ENCODE measurements around the gene A3GALT2.
A peak's percentile ranks its signal among the peaks of the same experiment; 100 is the strongest.

A3GALT2 gene

DNA sequence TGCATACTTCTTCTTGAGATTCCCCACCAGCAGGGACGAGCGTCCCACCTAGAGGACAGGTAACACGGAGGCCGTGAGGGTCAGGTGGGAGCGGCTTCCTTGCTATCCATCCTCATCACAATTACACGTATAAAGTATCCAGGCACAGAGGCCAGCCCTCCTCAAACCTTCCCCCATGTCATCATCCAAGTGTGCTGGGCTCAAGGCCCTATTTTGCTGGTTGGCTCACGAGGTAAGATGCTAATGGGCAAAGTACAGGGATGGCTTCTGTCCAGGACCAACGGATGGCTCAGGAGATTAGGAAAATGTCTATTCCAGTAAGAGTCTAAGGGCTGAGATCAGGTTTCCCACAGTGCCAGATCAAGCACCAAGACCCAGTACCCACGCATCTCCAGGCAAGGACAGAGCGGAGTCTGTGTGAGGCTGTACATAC lies 11.5 kb upstream of the A3GALT2 start:
- FAIRE-seq: no peak

DNA sequence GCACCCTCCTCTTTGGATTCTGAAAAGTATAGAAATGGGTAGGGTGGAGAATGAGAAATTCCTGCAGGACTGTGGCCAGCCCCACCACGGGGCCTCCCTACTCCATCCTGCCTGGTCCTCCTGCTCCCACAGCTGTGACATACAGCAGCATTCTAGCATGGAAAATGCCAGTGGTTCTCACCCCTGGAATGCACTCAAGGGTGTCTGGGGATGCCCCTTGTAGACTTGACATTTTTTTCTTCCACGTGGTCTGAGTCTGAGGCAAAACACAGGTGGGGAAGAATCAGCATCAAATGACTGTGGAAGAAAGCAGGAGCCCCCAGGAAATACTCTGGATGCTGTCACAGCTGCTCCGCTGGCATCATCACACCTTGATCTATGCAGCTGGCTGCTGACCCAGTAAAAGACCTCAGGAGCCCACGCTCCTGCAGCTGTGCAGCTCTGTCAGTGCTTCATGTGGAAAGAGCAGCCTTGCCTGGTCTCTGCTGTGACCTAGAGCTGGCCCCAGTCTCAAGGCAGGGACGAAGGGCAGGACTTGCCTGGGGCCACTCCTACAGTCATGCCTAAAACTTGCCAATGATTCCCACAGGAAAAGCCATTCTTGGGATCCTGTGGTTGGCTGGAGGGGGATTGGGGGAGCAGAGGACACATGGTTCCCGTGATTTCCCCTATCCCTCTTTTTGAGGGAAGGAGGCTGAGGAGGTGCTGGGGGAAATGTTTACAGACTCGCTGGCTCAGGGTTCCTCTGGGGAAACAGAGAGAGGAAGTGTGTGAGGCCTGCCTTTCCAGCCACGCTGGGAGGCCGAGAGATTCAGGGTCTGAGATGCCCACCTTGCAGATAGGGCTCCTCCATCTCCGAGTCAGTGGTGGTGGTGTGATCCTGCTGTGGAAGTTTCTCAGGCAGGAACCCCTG lies 10.8 kb upstream of the A3GALT2 start:
- DNase-seq (ENCODE audit: low spot score) (no peak), FAIRE-seq (no peak)

More for the DNA sequence above, 11.5 kb upstream of the A3GALT2 start:
- no peak for DNase-seq (ENCODE audit: low spot score)

DNA sequence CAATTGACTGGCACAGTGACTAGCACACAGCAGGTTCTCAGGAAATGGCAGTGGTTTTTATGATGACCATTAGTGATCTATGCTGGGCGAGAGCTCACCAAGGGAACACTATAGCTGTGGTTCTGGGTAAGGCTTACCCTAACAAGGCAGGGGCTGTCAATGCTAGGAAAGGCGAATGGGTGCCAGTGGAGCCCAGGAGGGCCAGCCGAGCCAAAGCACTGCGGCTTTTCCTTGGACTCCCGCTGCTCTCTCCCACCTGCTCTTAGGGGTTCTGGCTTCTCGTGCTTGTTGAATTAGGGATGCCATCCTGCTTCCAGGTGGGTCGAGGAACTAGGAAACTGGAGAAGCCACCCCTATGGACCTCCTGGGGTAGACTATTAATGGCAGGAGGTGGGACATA lies 10.0 kb upstream of the A3GALT2 start:
- DNase-seq (ENCODE audit: low spot score) (no peak), FAIRE-seq (no peak)

DNA sequence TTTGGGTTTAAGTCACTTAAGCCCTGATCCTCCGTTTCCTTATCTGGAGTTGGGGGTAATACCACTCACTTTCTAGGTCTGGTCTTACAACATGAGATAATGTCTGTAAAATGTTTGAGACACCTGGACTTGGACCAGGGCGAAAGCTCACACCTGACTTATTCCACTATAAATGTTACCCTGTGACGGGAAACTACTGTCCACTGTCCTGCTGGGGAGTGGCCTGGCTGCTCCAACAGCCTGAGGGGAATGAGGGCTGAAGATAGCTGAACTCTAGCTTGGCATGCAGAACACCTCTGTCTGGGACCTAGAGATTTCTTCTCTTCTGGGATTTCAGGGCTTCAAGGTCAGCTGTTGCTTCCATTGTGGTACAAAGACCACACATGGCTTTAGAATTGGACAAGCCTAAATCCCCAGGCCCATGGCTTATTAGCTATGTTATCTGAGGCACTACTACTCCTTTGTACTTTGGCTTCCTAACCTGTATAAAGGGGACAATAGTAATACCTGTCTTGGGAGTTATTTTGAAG lies 9.5 kb upstream of the A3GALT2 start:
- FAIRE-seq: no peak
- DNase-seq (ENCODE audit: low spot score): no peak

DNA sequence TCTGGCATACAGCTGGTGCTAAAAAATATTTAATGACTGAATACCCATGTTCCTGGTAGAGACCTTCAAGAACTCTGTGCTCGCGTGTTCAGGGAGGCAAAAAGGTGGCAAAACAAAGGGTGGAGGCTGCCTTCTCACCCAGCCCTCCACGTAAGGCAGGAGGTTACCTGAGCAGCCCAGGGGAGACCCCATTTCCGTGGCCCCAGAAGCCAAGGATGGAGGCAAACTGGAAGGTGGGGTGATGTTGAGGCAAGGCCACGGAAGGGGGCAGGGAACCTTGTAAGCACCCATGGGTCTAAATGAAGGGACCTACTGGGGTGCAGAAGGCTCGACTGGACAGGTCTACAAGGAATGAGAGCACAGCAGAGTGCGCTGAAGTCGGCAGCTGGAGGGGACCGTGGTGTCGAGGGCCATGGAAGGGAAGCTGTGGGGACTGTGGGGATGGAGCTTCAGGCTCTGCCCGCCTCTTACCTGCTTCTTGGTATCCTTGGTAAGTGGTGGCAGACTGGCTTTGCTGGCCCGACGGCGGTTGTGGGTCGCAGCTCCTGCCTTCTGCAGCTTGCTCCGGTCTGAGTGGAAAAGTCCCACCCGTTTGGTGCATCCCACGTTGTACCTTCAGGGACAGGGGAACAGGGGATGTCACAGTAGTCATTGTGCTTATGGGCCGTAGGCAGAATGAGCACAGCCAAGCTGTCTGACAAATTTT lies 8.9 kb upstream of the A3GALT2 start:
- DNase-seq (ENCODE audit: low spot score) (no peak), FAIRE-seq (no peak)

DNA sequence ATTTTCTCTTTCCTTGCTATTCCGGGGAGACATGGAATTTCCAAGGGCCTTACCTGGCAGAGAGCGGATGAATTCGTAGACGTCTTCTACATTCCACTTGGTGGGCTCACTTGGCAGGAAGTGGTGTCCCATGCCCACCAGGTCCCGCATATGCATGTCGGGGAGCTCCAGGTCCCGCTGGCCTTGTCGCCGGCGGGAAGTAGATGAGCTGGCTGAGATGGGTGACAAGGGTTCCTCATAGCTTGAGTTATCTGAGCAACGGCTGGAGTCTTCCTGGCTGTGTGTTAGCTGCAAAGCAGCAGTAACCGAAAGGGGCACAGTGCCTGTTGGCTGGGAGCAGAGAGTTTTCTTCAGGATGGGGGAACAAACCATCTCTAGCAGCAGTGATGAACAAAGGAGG lies 7.9 kb upstream of the A3GALT2 start:
- FAIRE-seq (no peak), DNase-seq (ENCODE audit: low spot score) (no peak)

DNA sequence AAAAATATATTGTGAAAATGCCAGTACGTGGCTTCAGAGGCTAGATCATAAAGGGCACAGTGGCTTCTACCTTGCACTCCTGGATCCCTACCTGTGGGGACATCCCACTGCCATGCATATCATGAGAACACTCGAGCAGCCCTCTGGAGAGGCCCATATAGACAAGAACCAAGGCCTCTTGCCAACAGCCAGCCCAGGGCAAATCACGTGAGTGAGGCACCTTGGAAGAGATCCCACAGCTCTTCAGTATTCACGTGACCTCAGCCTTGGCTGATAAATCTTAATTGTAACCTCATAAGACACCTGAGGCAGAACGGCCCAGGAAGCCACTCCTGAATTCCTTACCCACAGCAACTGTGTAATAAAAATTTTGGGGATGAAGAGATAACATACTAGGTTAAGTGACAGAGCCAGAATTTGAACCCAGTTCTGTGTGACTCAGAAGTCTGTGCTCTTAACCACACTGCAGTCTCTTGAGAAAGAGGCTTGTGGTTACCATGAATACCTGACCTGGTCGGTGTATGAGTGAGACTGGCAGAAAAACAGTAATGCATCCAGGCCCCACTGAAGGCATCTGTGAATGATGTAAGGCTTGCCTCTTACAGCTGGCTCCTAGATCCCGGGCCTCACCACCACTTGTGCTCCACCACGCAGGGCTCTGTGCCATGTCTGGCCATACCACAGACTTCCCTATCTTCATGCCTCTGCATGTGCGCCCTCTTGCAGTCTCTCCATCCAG lies 6.9 kb upstream of the A3GALT2 start:
- FAIRE-seq: peak; percentile 95
- peak; percentile 93 for DNase-seq (ENCODE audit: low spot score)

DNA sequence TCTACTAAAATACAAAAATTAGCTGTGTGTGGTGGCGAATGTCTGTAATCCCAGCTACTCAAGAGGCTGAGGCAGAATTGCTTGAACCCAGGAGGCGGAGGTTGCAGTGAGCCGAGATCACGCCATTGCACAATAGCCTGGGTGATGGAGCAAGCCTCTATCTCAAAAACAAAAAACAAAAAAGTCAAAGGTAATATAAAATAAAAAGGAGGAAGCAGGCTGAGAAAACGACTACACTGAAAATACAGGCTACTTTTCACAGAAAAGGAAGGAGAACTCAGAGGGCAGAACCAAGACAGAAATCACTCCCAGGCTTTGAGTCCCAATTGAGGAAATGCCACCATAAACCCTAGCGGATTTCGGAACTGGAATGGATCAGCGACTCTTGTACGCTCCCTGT lies 5.9 kb upstream of the A3GALT2 start:
- no peak for FAIRE-seq
- no peak for DNase-seq (ENCODE audit: low spot score)

DNA sequence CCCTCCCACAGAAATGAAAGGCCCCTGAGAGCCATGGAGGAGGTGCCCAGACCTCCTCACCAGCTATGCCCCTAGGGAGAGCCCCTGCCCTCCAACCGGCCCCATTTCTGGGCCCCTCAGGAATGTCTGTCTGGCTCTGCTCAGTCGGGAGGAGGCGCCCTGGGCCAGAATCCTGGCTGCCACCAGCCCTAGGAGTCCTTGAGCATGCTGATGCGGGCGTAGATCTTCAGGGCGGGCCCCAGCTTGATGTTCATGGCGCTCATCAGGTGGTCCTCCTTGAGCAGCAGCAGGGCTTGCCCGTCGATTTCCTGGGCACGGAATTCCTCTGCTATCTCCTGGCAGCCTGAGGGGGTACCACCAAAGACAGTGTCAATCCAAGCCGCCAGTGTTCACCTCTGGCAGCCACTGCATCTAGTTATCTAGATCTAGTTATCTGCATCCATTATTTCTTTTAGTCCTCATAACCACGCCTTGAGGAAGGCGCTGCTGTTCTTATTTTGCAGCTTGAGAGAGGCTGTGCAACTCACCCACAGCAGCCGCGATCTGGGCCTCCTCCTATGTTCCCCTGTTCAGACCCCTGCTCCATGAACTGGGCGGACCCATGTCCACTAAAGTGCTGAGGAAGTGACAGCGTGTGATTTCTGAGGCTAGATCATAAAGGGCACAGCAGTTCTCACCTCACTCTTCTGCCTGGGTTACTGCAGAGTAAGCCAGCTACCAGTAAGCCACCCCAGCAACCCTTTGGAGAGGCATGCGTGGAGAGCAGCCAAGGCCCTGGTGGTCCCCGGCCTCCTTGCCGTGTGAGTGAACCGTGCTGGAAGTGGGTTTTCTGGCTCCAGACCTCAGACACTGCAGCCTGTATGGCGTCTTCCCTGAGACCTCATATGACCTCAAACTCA lies 4.0 kb upstream of the A3GALT2 start:
- no peak for FAIRE-seq
- DNase-seq (ENCODE audit: low spot score): no peak

DNA sequence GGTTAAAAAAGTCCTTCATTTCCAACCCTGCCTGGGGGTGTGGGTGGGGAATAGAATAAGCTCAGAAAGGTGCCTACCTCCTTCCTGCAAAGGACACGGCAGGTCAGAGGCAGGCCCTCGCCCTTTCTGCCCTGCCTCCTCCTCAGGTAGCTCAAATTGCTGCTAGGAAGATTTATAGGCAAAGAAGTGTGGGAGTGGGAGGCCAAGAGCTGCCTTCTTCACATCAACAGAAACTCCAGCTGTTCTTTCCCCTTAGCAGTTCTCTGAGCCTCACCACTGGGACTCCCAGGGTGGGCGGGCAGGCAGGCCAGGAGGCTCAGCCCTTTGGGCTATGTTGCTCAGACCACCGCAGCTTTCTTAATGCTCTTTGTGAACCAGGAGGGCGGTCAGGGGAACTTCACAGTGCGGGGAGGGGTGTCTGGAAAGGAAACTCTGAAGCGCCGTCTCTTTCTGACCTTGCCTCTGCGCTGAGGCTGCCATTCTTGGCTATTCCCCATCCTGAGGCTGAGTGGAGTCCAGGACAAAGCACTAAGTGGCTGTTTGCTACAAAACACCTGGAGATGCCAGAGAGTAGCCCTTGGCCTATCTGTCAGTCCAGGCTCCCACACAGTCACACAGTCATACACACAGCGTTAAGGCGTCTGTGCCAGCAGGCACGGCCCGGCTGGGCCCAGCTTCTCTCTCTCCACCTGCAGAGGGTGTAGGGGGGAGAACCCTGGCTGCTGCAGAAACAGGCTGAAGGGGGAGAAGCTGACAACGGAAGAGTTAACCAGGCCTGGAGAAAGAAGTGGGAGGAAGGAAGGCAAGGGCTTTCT lies 3.0 kb upstream of the A3GALT2 start:
- FAIRE-seq (no peak), DNase-seq (ENCODE audit: low spot score) (no peak)

DNA sequence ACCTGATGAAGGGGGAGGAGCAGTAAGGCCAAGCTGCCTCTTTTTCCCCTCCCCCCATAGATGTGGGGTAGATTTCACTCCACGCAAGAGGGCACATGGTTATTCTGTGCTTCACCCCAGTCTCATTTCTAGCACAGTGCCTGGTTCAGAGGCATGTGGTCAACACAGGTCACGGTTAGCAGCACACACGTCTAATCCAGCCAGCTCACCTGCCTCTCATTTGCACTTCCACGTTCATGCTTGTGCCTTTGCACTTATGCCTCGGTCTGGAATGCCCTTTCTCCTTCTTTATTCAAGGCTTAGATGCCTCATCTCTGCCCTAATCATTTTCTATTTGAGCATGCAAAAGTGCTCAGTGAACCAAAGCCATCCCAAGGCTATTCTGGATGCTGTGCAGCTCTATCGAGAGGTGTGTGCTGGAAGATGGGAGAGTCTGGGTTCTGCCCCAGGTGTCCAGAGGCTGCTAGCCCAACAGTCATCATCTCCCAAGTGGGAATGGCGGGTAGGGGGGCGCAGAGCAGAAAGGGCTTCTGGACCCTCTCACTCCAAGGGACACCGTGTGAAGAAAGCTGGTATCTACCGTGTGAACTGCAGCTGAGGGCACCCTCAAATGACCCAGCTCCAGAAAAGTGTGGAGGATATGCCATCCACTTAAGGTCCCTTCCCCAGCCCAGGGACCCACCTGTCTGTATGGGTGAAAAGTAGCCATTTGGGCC lies 2.1 kb upstream of the A3GALT2 start:
- DNase-seq (ENCODE audit: low spot score) (no peak), FAIRE-seq (no peak)

DNA sequence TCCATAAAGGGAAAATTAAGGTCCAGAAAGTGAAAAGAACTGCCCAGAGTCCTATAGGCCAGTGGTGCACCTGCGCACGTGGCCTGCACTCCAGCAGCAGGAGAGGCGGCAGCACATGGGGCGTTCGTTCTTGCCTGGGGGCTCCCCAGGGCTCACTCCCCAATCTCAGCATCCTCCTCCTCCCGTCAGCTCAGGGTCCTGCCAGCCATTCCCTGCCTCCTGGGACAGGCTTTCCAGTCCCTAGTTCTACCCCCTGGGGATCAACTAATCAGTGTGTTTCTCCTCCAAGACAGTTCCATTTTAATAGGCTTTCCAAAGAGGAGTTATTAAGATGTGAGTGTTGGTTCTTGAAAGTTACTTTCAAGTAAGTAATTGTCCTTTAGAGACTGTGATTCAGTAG lies 1.2 kb upstream of the A3GALT2 start:
- DNase-seq (ENCODE audit: low spot score): no peak

DNA sequence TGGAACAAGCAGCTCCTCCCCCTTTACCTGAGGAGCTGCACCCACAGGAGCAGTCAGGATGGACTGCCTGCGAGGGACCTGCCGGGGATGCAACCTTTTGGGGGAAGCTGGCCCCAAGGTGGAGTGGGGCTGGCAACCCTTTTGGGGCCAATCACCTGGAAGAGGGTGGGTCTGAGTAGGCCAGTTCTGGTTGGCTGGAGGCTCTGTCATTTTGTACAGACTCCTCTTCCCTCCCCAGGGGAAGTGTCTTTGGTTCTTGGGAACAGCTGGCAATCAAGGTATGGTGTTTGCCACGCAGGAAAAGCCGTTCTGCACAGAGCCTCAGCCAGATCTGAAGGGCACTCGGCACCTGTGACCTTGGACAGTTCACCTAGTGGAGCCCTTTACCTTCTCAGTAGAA lies 280 bp upstream of the A3GALT2 start:
- DNase-seq (ENCODE audit: low spot score) (no peak), FAIRE-seq (no peak)

More for the DNA sequence above, 1.2 kb upstream of the A3GALT2 start:
- no peak for FAIRE-seq

DNA sequence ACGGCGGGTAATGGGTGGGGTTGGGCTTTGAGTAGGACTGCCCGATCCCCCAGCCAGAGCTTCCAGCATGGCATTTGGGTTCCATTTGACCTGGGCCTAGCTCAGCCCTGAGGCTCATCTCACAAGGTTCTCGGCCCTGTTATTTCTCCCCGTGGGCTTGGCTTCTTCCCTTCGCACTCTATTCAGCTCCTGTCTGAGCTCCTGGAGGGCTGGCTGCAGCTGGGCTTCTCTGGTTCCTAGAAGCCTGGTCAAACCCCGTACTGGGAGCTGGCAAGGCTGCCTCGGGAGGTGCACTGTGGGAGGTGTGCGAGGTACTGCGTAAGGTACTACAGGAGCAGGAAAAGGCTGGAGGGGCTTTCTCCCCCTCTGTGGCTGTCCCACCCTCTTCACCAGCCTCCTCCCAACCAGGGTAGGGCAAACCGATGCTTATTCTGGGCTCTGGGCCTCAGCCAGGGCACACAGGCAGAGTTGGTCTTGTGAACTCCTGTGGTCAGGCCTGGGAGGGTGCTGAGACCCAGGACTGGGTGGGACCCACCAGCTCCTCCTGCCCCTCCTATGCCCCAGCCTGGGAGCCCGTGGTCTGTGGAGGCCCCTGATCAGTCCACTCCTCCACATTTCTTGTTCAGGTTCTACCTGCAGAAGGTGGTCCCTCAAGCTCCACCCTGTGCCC lies 814 bp downstream of the A3GALT2 start:
- FAIRE-seq: no peak

DNA sequence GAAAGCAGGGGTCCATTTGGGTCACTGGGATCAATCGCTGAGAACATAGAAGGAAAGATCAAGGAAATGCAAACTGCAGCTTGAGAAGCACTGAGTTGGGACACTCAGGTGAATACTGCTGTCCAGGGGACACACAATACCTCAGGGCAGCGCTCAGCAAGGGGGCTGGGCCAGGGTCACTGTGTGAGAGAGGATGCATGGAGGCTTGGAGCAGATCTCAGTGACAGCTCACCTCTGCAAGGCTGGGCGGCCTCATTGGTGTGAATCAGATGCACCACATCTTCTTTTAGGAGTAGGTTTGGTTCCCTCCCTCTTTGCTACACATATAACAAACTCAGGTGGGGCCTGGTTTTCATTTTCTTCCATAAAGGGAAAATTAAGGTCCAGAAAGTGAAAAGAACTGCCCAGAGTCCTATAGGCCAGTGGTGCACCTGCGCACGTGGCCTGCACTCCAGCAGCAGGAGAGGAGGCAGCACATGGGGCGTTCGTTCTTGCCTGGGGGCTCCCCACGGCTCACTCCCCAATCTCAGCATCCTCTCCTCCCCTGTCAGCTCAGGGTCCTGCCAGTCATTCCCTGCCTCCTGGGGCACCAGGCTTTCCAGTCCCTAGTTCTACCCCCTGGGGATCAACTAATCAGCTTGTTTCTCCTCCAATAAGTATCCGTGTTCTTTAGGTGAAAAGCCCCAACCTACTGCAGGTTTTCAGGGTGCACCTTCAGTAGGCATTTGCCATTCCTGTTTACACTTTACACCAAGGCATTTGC lies 1.5 kb downstream of the A3GALT2 start:
- no peak for DNase-seq (ENCODE audit: low spot score)
- no peak for FAIRE-seq

More for the DNA sequence above, 814 bp downstream of the A3GALT2 start:
- no peak for DNase-seq (ENCODE audit: low spot score)

DNA sequence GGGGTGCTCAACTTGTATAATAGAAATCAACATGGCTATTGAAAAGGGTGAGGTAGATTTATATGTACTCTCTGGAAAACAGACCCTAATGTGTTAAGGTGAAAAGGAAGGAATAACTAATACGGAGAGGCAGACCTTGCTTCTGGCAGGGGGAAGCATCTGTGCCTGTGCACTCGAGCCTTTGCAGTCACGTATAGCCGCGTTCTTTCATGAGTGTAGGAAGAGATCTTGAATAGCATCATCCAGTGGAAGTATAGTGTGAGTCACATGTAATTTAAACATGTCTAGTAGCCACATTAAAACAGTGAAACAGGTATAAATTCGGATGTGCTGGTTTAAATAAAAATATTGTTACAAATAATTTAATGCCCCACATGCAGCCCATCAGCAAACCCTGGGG lies 3.0 kb downstream of the A3GALT2 start:
- FAIRE-seq: no peak
- DNase-seq (ENCODE audit: low spot score): no peak

DNA sequence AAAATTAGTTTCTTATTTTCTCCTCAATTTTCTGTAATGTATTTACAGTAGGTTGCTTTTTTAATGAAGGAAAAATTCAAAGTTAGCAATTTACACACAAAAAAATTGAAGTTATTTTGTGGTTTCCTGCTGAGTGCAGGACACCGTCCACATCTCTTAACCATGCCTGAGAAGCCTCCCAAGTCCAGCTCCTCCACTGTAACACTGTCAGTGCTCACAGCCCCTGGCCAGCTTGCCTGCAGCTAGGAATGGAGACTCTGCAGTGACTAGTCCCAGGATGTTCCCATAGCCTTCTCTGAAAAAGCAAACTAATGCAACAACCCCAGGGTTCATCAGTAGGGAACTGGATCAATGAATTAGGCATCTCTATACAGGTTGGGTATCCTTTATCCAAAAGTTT lies 3.5 kb downstream of the A3GALT2 start:
- FAIRE-seq: no peak
- DNase-seq (ENCODE audit: low spot score): no peak

DNA sequence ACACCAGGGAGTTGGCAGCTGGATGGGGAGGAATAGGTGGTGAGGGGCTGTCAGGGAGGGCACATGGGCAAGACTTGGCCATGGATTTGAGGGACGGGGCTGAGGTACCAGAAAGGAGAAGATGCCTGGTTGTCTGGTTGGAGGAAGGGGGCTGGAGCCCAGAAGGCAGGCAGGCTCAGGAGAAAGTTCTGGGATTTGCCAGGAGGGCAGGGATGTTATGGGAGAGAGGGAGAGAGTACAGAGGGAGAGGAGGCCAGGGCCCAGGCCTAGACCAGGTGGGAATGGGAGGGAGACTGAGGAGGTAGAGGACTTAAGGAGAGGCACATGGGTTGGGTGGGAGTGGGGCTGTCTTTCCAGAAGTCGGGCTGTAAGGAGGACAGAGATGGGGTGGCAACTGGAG lies 4.3 kb downstream of the A3GALT2 start:
- DNase-seq (ENCODE audit: low spot score) (no peak), FAIRE-seq (no peak)
